Measurements from ENCODE around the gene NCKIPSD. TPM values are rescaled to one million over a fixed set of nuclear protein-coding genes. Genes with fewer than 3 reads are reported as not detected.
A peak's percentile ranks its signal among the peaks of the same experiment; 100 is the strongest.

The NCKIPSD gene
- total RNA-seq, 1 donor from 2014 or later: 45.9 TPM

DNA sequence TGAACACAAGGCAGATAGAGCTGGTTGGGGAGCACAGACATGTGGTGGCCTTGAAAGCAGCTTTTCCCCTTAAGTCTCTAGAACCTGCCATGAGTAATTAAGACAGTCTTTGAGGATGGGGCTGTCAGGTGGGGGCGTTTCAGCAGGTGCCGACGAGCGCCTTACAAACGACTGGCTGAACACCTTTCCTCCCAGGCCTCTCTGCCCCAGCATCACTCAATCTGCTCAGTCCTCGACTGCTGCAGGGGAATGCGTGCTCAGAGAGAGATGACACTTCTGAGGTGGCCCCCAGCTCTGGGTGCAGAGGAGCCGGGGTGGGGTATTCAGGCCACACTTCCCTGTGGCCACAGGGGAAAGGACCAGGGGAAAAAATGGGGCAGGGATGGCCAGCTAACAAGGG is 8.1 kb upstream of the NCKIPSD start:
- H3K4me1 ChIP-seq: peaks cover 47% of the 10 kb centered on the region
- peak overlapping the region; percentile 82 for H3K27ac ChIP-seq
- no peak for DNase-seq (ENCODE audit: extremely low spot score in 2 of 2)
- H3K36me3 ChIP-seq: peaks cover 3 to 52% of the 10 kb centered on the region in 2 donors
- H3K27me3 ChIP-seq: no peaks in the 10 kb centered on the region
- TF ChIP-seq POLR2A (IDR thresholded peaks at IDR 0.05) (no peak), POLR2AphosphoS5 (IDR thresholded peaks at IDR 0.05; ENCODE audit: insufficient read depth in 1 of 2, low read depth in 1 of 2) (no peak), CTCF (IDR thresholded peaks at IDR 0.05) (no peak)
- no peaks in the 10 kb centered on the region for H3K9me3 ChIP-seq
- H3K4me3 ChIP-seq: peak overlapping the region; percentile 49 to 67
- intact Hi-C loops (cut with DNase I): no loop called here

GRCh38 chr3:48692551-48692950 is 6.8 kb upstream of the NCKIPSD start:
- DNase-seq (ENCODE audit: extremely low spot score in 2 of 2): no peak
- peaks cover 3 to 61% of the 10 kb centered on the region in 2 donors for H3K36me3 ChIP-seq
- H3K4me1 ChIP-seq: peaks cover 47% of the 10 kb centered on the region
- H3K27ac ChIP-seq: no peak overlapping the region
- no peaks in the 10 kb centered on the region for H3K9me3 ChIP-seq
- no peak overlapping the region for H3K4me3 ChIP-seq
- TF ChIP-seq CTCF (IDR thresholded peaks at IDR 0.05) (no peak), POLR2AphosphoS5 (IDR thresholded peaks at IDR 0.05; ENCODE audit: insufficient read depth in 1 of 2, low read depth in 1 of 2) (no peak), POLR2A (IDR thresholded peaks at IDR 0.05) (no peak)
- intact Hi-C loops (cut with DNase I): no loop called here
- no peaks in the 10 kb centered on the region for H3K27me3 ChIP-seq

DNA sequence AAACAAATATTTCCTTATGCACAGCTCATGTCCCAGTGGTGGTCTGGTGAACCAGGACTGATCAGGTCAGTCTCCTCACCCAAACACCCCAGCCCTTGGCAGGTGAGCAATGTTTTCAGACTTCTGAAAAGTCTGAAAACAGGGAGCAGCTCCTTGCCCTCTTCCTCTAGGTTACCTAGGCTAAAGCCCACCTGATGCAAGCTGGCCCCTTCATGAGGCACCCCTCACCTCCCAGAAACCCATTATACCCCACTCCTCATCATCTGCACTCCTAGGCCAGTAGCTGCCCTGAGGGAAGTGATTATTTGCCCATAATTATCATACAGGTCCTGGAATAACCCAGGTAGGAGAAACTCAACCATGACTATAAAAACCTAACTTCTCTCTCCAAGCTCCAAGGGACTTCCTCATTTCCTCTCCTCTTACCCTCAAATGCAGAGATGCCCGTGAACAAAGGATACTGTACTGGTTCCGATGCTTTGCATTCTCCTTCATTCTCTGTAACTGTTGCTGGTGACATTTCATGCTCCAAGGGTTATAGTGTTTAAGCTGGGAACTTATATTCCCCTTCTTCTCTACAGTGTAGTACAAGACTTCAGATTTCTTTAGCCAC is 5.2 kb upstream of the NCKIPSD start:
- no peaks in the 10 kb centered on the region for H3K27me3 ChIP-seq
- no peaks in the 10 kb centered on the region for H3K9me3 ChIP-seq
- H3K4me3 ChIP-seq: no peak overlapping the region
- peaks cover 45% of the 10 kb centered on the region for H3K4me1 ChIP-seq
- H3K27ac ChIP-seq: no peak overlapping the region
- intact Hi-C loops (cut with DNase I): no loop called here
- DNase-seq (ENCODE audit: extremely low spot score in 2 of 2): no peak
- TF ChIP-seq POLR2A (IDR thresholded peaks at IDR 0.05) (no peak), POLR2AphosphoS5 (IDR thresholded peaks at IDR 0.05; ENCODE audit: insufficient read depth in 1 of 2, low read depth in 1 of 2) (no peak), CTCF (IDR thresholded peaks at IDR 0.05) (no peak)
- peaks cover 3 to 61% of the 10 kb centered on the region in 2 donors for H3K36me3 ChIP-seq

- peaks cover 3 to 61% of the 10 kb centered on the region in 2 donors for H3K36me3 ChIP-seq
- intact Hi-C loops (cut with DNase I): no loop called here
- no peak overlapping the region for H3K4me3 ChIP-seq
- no peaks in the 10 kb centered on the region for H3K9me3 ChIP-seq
- no peak for DNase-seq (ENCODE audit: extremely low spot score in 2 of 2)
- TF ChIP-seq POLR2AphosphoS5 (IDR thresholded peaks at IDR 0.05; ENCODE audit: insufficient read depth in 1 of 2, low read depth in 1 of 2) (no peak), POLR2A (IDR thresholded peaks at IDR 0.05) (no peak), CTCF (IDR thresholded peaks at IDR 0.05) (no peak)
- no peaks in the 10 kb centered on the region for H3K27me3 ChIP-seq
- no peak overlapping the region for H3K27ac ChIP-seq
- peaks cover 41% of the 10 kb centered on the region for H3K4me1 ChIP-seq
These were observed 3.7 kb upstream of the NCKIPSD start for GRCh38 chr3:48689384-48689783.

DNA sequence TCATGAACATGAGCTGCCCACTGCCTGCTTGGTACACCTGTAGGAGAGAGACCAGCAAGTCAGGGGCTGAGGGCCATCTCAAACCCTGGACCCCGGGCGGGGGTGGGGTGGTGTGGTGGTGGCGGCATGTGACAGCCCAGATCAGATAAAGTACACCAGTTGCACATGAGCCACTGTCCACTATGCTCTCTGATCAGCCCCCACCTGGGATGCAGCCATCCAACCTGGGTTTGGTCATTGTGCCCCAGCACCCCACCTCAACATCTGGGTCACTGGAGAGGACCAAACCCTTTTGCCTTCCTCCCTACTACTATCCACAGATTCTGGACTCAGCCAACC is 3.0 kb upstream of the NCKIPSD start:
- Histone ChIP-seq H3K4me3 (no peak overlapping the region), H3K36me3 (peaks cover 3 to 54% of the 10 kb centered on the region in 2 donors), H3K27me3 (no peaks in the 10 kb centered on the region), H3K27ac (no peak overlapping the region), H3K9me3 (no peaks in the 10 kb centered on the region), H3K4me1 (peaks cover 41% of the 10 kb centered on the region)
- intact Hi-C loops (cut with DNase I): no loop called here
- TF ChIP-seq POLR2AphosphoS5 (IDR thresholded peaks at IDR 0.05; ENCODE audit: insufficient read depth in 1 of 2, low read depth in 1 of 2): no peak
- no peak for DNase-seq (ENCODE audit: extremely low spot score in 2 of 2)
